ENCODE results near the gene TNFAIP8L1. TPM values are rescaled to one million over a fixed set of nuclear protein-coding genes. Genes with fewer than 3 reads are reported as not detected.

The TNFAIP8L1 gene
- total and polyA plus RNA-seq, 2 of the 8 experiments (the other 6 are each of a cell fraction or from before 2014, with no cell fraction given) = 3.2 to 6.1 TPM

GRCh38 chr19:4669723-4670480, 30.6 kb downstream of the TNFAIP8L1 start, which contains the start of gene MYDGF (continued):
- TF ChIP-seq RFX5 (IDR thresholded peaks at IDR 0.05; ENCODE audit: borderline replicate concordance, low read depth, low read length) (no peak), POLR2A (IDR thresholded peaks at IDR 0.05; ENCODE audit: control extremely low read depth in 1 of 2, low read depth in 2 of 2, low read length in 2 of 2) (peak in 1 of 2 experiments; percentile 71; a peak in 2 of 3 replicates), CREB1 (IDR thresholded peaks at IDR 0.05) (peak; percentile 74), JUND (IDR thresholded peaks at IDR 0.05; ENCODE audit: low read length) (no peak), CBX5 (IDR thresholded peaks at IDR 0.05; ENCODE audit: low read depth, low read length) (no peak), ATF2 (IDR thresholded peaks at IDR 0.05; ENCODE audit: low read length) (no peak), CHD7 (IDR thresholded peaks at IDR 0.05; ENCODE audit: insufficient replicate concordance, low read length) (no peak), TCF12 (IDR thresholded peaks at IDR 0.05; ENCODE audit: low read depth, low read length) (no peak), JUN (IDR thresholded peaks at IDR 0.05; ENCODE audit: low read depth, low read length) (no peak), BACH1 (IDR thresholded peaks at IDR 0.05; ENCODE audit: low read length) (no peak)
